ENCODE data around the gene SULT1C4.

DNA sequence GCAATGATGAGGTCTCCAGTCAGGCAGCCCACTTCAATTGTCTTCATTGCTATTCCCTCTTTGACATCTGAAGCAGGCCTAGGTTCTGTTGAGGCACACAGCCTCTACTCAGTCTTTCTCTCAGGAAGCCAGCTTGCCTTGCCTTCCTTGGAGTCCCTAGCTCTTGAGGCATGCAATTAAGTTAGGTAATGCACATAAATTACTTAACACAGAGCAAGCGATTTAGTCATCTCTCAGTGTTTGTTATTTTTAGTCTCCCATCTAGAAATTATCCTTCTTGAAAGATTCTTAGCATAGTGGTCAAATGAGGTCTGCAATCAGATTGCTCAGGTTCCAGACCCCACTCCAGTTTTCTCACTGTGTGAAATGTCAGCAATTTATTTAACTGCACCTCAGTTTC is 32.0 kb downstream of the SULT1C4 start:
- no peak for TF ChIP-seq POLR2A (IDR thresholded peaks at IDR 0.05)
- TF ChIP-seq, protein P1, sequence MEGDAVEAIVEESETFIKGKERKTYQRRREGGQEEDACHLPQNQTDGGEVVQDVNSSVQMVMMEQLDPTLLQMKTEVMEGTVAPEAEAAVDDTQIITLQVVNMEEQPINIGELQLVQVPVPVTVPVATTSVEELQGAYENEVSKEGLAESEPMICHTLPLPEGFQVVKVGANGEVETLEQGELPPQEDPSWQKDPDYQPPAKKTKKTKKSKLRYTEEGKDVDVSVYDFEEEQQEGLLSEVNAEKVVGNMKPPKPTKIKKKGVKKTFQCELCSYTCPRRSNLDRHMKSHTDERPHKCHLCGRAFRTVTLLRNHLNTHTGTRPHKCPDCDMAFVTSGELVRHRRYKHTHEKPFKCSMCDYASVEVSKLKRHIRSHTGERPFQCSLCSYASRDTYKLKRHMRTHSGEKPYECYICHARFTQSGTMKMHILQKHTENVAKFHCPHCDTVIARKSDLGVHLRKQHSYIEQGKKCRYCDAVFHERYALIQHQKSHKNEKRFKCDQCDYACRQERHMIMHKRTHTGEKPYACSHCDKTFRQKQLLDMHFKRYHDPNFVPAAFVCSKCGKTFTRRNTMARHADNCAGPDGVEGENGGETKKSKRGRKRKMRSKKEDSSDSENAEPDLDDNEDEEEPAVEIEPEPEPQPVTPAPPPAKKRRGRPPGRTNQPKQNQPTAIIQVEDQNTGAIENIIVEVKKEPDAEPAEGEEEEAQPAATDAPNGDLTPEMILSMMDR (IDR thresholded peaks at IDR 0.05), result no peak
- TF ChIP-seq EP300 (IDR thresholded peaks at IDR 0.05), result no peak
